ENCODE data around the gene FRMD4B. TPM values are rescaled to one million over a fixed set of nuclear protein-coding genes. Genes with fewer than 3 reads are reported as not detected.

The FRMD4B gene
- total RNA-seq, 1 experiment from 2014 or later: 0.90 TPM

- H3K4me1 ChIP-seq (ENCODE audit: control insufficient read depth, insufficient read depth, low read length): 0 out of 2 replicates have a peak, but pooled peaks cover 4% of the 10 kb centered on the region
- TF ChIP-seq POLR2AphosphoS5 (IDR thresholded peaks at IDR 0.05; ENCODE audit: low read depth, low read length) (no peak), REST (IDR thresholded peaks at IDR 0.05; ENCODE audit: insufficient read depth in 1 of 2, low read depth in 2 of 2, low read length in 1 of 2) (no peak), TCF7L2 (IDR thresholded peaks at IDR 0.05; ENCODE audit: low read depth, low read length) (no peak)
- POLR2A ChIA-PET: no interaction called here
- H3K36me3 ChIP-seq (ENCODE audit: control insufficient read depth, insufficient read depth, low read length): no peaks in the 10 kb centered on the region
- DNase-seq (ENCODE audit: low read depth, low spot score) (no peak), ATAC-seq (no peak)
- CTCF ChIA-PET: no interaction called here
- H3K4me3 ChIP-seq (ENCODE audit: low read depth in 2 of 2, low read length in 2 of 2): no peak overlapping the region
- H3K27ac ChIP-seq (ENCODE audit: low read length): no peak overlapping the region
- no peaks in the 10 kb centered on the region for H3K27me3 ChIP-seq (ENCODE audit: control insufficient read depth, insufficient read depth, low read length)
- in situ Hi-C loops (cut with HindIII; ENCODE audit: low pct_unique_long_range_greater_than_20kb, low sequenced_read_pairs): no loop called here
- intact Hi-C loops (cut with micrococcal nuclease; ENCODE audit: unreplicated experiment): no loop called here
- no peaks in the 10 kb centered on the region for H3K9me3 ChIP-seq (ENCODE audit: control insufficient read depth, insufficient read depth, low read depth, low read length)
- BruUV-seq (replicated peaks): no TSS peak
Measured at GRCh38 chr3:69239063-69239462, 146.8 kb downstream of the FRMD4B start.

DNA sequence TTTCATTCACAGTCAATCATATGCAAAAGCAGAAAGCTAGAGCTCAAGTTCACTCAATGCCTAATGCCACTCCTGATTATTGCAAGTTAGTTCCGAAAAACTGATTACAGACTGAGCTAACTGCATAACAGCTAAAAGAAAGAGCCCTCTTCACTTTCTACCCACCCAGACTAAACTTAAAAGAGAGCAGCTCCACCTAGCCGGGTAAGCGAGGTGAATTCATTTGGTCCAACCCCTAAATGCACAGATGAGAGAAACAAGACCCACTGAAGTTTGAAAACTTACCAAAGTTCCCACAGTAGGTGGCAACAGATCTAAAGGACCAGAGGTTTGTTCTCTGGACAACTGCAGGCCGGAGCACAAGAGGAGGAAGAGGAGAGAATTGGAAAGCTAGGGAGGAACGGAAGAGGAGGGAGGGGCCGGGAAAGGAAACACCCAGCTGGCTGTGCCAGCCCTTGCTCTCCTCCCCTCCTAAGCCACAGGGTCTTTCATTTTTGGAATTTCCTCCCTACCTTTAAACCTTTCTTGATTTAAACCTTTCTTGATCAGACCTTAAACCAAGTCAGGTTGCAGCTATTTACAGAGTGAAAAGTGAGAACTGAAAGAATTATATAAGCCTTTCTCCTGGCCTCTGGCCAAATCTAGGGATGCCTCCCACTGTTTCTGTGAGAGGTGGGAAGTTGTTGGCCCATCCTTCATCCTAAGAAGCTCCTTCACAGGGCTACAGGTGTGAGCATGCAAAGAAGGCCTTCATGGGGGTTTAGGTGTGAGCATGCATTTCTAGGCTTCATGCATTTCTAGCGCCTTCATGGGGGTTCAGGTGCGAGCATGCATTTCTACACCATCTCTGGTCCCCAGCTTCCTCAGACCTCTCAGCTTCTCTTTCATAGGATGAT lies 148.8 kb downstream of the FRMD4B start:
- ATAC-seq (no peak), DNase-seq (ENCODE audit: low read depth, low spot score) (no peak)
- no peak overlapping the region for H3K4me3 ChIP-seq (ENCODE audit: low read depth in 2 of 2, low read length in 2 of 2)
- H3K27ac ChIP-seq (ENCODE audit: low read length): no peak overlapping the region
- ChIA-PET POLR2A (no interaction called here), CTCF (no interaction called here)
- in situ Hi-C loops (cut with HindIII; ENCODE audit: low pct_unique_long_range_greater_than_20kb, low sequenced_read_pairs) (no loop called here), intact Hi-C loops (cut with micrococcal nuclease; ENCODE audit: unreplicated experiment) (no loop called here)
- TF ChIP-seq SIN3A (IDR thresholded peaks at IDR 0.05; ENCODE audit: borderline replicate concordance, insufficient read depth, low read depth, low read length): no peak
- no peak for TF ChIP-seq REST (IDR thresholded peaks at IDR 0.05; ENCODE audit: insufficient read depth in 1 of 2, low read depth in 2 of 2, low read length in 1 of 2)
- no peak for TF ChIP-seq CTCF (IDR thresholded peaks at IDR 0.05)
- no peak for TF ChIP-seq TCF7L2 (IDR thresholded peaks at IDR 0.05; ENCODE audit: low read depth, low read length)
- no peak for TF ChIP-seq POLR2AphosphoS5 (IDR thresholded peaks at IDR 0.05; ENCODE audit: low read depth, low read length)
- no peaks in the 10 kb centered on the region for H3K4me1 ChIP-seq (ENCODE audit: control insufficient read depth, insufficient read depth, low read length)
- BruUV-seq (replicated peaks): no TSS peak
- H3K36me3 ChIP-seq (ENCODE audit: control insufficient read depth, insufficient read depth, low read length): no peaks in the 10 kb centered on the region
- H3K27me3 ChIP-seq (ENCODE audit: control insufficient read depth, insufficient read depth, low read length): no peaks in the 10 kb centered on the region
- H3K9me3 ChIP-seq (ENCODE audit: control insufficient read depth, insufficient read depth, low read depth, low read length): no peaks in the 10 kb centered on the region
